NCI-H1105 (cell line): Measurements from ENCODE around the gene MKKS.
"Not testable (repeated sequence)": the region's sequence is repeated elsewhere in the genome, so short reads cannot be mapped to it uniquely, and the experiment has no call there.

Experiments
- DNase-seq: peaks from one replicate; lab custom pipeline; 2025; lab: John Stamatoyannopoulos, UW

The MKKS gene

DNA sequence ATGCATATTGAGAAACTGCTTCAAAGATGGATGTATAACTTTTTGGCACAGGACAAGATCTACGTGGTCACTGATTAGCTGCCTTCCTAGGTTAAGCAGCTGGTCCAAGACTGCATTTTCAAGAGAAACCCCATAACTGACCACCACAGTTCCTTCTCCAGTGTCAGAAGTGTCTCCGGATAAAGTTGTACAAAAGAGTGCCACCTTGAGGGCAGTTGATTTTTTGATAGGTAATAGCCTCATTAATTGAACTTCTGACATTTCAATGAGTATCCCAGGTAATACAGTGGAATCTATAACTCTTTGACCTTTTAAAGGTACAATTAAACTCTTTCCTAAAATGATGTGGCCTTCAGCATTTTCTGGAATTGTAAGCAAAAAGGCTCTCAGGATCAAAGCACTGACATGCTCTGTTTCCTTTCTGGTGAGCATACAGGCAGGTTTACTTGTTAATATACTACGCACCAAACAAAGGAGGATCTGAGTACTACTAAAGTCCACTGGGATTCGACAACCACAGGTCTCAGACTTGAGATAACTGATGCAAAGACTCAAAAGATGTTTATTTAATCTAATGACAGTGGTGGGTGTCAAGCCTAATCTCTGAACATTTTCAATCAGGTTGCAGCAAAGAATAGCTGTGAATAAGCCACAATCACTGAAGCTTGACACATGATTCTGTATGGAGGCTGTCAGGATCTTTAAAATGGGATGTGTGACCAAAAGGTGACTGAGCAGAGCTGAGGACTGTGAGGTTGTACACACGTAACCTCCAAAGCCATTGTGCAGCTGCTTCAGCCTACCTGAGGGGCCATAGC, 21.2 kb downstream of the MKKS start:
- no peak for DNase-seq

- no peak for DNase-seq
Measured at GRCh38 chr20:10411673-10412072, 22.3 kb downstream of the MKKS start.

DNA sequence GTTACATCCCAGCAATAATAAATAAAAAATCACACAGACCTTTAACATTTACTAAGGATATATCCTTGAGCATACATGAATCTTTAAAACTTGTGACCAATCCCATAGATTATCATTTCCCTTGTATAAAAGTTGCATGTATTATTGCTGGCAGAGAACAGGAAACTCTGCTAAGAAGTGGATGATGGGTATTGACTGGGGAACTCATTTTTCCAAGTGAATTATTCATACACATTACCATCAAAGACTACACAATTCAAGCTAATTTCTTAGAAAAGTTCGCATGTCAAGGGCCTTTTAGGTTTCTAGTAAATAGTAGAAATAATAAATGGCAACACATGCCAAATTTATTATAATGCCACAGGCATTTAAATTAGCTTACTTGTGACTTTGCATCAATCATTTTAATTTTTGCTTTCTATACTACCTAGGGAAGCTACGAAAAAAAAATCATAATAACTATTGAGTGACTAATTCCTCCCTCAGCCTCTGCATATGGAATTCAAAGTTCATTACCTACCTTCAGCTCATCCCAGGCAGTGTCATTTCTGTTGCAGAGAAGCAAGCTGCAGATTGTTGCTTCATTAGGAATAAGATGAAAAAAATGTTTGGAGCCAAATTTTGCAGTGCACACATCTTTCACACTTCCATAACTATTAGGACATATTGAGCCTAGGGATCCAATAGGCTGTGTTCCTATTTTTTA, 25.8 kb downstream of the MKKS start:
- DNase-seq = no peak

GRCh38 chr20:10404959-10405530, 29.0 kb downstream of the MKKS start:
- no peak for DNase-seq

GRCh38 chr20:10404023-10404628, 29.9 kb downstream of the MKKS start:
- DNase-seq = no peak

GRCh38 chr20:10402938-10403608, 30.9 kb downstream of the MKKS start:
- no peak for DNase-seq

DNA sequence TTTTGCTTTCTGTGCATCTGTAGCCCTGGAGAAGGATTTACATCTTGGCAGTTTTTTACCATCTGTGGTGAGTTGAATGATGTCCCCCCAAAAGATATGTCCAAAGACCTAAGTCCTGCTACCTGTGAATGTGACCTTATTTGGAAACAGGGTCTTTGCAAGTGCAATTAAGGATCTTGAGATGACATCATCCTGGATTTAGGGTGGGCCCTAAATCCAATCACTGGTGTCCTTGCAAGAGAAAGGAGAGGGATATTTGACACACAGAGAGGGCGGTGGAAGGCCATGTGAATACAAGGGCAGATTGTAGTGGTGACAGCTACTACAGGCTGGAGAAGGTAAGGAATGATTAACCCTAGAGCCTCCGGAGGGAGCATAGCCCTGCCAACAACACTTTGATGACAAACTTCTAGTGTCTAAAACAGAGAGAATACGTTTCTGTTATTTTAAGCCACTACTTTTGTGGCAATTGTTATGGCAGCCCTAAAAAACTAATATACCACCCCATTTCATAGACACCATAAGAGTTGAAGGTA, 35.1 kb downstream of the MKKS start:
- no peak for DNase-seq

GRCh38 chr20:10394752-10395151, 39.3 kb downstream of the MKKS start:
- not testable (repeated sequence) for DNase-seq

- DNase-seq = no peak
Measured at GRCh38 chr20:10390709-10391108, 43.3 kb downstream of the MKKS start.

DNA sequence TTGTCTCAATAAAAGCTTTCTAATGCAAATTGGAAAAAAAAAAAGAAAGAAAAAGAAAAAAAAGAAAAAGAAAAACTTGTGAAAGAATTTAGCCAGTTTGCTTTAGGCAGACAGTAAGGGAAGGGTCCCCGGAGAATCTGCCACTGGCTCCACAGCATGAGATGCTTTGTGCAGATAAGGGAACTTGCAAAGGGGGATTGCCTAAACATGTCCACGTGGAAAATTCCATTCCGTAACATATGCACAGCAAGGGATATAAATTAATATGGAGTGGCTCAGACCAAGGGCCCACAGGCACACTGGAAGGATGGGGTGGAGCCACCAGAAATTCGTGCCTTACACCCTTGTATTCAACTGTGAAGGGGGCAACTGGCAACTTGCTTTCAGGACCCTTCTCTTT, 45.4 kb downstream of the MKKS start:
- DNase-seq = no peak

GRCh38 chr20:10387686-10388085, 46.3 kb downstream of the MKKS start:
- DNase-seq = no peak

DNA sequence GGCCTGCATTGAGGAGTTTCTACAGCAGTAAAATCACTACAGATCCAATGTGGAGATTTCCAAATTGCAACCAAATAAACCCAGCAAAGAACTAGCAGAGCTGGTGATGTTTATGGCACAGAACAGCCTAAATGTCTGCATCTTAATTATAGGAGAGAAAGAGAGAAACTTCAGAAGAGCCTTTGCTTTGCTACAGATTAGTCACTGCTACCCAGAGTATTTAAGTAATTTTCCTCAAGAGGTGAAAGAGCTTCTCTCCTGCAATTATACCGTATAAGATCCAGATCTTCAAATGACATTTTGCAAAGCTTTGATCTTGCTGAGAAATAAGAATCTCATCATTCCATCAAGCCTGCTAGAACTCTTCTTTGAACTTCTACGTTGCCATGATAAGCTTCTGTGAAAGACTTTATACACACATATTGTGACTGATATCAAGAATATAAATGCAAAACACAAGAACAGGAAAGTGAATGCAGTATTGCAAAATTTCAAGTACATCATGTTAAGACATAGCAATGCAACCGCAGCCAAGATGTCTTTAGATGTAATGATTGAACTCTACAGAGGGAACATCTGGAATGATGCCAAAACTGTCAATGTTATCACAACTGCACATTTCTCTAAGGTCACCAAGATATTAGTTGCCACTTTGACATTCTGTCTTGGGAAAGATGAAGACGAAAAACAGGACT, 48.0 kb downstream of the MKKS start:
- DNase-seq = no peak

DNA sequence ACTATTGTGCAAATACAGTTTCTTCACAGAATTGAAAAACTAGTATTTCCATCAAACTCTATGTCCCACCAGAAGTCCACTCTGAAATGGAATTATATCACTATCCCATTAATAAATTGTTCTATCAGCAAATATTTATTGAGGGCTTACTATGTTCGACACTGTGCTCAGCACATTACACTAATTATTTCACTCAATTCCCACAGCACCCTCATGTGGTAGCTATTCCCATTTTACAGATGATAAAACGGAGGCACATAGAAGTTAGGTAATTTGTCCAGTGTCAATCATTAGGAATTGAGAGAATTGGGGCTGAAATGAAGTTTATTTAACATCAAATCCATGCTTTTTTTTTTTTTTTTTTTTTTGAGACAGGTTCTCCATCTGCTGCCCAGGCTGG, 52.5 kb downstream of the MKKS start:
- no peak for DNase-seq

DNA sequence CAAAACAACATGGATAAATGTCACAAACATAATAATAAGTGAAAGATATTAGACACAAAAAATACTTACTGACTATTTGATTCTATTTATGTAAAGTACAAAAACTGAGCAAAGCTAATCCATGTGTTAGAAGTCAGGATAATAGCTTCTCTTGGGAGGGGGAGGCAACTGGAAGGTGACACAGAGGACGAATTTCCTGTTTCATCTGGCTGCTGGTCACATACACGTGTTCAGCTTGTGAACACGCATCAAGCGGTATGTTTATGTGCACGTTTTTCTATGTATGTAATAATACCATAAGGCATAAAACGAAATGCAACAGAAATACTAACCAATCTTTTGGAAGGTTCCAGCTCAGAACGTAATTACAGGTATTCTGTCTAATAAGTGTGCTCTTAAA, 54.3 kb downstream of the MKKS start:
- no peak for DNase-seq

GRCh38 chr20:10376270-10377075, 57.5 kb downstream of the MKKS start:
- DNase-seq = no peak

DNA sequence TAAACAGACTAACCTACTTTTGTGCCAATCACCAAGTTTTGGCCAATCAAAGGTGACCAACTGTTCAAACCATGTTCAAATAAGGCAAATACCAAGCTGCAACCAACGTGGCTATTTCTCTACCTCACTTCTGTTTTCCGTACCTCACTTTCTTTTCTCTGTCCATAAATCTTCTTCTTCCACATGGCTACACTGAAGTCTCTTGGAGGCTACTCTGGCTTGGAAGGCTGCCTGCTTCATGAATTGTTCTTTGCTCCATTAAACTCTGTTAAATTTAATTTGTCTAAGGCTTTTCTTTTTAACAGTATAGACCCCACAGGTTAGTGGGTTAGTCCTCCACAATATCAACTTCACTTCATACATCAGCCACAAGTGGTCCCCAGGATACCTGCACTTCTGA, 58.8 kb downstream of the MKKS start:
- no peak for DNase-seq

GRCh38 chr20:10374036-10374435, 60.0 kb downstream of the MKKS start:
- no peak for DNase-seq

- no peak for DNase-seq
Measured at GRCh38 chr20:10371467-10371866, 62.6 kb downstream of the MKKS start.

DNA sequence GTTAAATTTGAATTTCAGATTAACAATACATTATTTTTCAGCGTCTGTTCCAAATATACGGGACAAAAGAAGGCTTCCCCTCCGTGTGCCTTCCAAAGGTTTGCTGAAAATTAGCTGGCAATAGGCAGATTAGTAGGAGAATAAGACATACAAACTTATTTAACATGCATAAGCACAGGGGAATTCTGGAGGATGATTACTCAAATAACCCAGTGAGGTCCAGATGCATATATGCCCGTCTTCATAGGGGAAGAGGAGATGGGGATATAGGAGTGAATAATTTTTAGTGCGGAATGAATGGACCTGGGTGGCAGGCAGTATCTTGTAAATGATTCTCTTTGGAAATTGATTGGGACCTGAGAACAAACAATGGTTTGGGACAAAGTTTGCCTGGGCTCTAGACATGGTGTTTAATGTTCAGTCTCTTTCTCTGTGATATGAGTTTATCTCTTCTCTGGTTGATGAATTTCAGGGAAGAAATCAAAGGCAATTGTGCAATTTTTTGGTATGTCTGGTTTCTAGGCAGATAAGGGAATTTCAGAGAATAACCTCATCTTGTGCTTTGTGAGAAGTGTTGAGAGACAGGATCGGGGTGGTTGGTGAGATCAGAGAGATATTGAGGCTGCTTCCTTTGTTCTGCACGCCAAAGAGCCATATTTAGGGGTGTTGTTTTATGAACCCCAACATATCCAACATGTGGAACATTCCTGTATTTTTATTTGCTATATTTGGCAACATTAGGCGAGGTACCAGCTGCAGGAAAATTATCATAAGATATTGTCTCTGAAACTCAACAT, 63.7 kb downstream of the MKKS start:
- DNase-seq = no peak

DNA sequence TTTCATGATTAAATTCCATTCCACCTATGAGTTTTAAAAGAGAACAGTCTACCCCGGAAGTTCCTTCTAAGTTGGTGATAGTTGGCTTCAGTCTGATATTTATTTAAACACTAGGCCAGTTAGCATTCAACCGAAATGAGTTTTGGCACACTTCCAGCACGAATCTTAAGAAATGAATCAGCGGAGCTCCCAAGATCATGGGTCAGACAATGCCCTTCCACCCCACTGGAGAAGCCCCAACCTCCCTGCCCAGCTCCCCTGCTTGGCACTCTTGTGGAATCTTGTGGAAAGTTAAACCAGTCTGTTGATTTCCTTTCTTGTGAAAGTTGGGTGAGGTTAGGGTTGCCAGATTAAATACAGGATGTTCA, 64.3 kb downstream of the MKKS start:
- no peak for DNase-seq
